IPS DF 19.7 (cell line): Measurements from ENCODE around the gene TWNK.
"Not testable (repeated sequence)": the region's sequence is repeated elsewhere in the genome, so short reads cannot be mapped to it uniquely, and the experiment has no call there.

ENCODE experiments used
- DNase-seq: peaks from one replicate; pipeline ENCODE4 v3.0.0-alpha.2; 2013; ENCODE audit warnings: low read depth, low spot score

Gene TWNK

DNA sequence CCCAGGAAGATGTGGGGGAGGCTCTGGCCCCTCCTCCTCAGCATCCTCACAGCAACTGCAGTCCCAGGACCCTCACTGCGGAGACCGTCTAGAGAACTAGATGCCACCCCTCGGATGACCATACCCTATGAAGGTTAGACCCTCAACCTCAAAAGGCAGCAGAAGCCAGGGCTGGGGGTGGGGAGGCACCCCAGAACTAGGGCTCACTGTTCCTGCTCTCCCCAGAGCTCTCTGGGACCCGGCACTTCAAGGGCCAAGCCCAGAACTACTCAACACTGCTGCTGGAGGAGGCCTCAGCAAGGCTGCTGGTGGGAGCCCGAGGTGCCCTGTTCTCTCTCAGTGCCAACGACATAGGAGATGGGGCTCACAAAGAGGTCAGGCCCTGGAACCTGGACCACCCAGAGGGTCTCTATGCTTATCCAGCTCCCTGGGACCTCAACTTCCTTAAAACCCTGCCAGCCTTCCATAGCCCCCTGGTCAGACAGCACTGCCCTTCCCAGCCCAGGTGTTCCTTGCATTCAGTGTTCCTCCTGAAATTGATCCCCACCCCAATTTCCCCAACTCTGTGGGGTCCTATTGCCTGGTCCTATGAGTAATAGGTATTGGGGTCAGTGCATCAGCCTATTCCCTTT lies 14.3 kb upstream of the TWNK start:
- no peak for DNase-seq

DNA sequence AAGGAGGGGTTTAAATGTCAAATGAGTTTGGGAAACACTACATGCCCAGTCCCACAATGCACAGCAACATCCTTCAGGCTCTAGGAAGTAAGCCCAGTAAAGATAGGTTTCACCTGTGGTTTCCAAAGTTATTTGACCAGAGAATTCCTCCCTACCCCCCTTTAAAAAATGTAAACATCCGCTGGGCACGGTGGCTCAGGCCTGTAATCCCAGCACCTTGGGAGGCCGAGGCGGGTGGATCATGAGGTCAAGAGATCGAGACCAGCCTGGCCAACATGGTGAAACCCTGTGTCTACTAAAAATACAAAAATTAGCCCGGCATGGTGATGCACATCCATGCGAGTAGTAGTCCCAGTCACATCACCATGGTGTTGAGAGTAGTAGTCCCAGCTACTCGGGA lies 11.9 kb upstream of the TWNK start:
- not testable (repeated sequence) for DNase-seq

DNA sequence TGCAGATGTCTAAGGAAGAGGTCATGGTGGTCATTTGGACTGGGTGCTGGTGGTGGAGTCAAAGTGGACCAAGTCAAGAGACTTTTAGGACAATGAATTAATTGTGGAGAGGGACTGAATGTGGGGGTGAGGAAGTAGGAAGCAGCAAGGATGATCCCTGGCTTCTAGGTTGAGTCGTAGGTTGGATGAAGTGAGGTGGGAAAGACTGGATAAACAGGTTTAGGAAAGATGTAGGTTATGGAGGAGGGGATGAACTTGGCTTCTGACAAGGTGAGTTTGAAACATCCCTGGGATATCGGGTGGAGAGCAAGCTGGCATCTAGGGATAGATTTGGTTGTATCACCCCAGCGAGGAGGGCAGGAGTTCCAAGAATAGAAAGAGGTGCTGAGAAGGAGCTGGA lies 10.4 kb upstream of the TWNK start:
- DNase-seq: no peak

DNA sequence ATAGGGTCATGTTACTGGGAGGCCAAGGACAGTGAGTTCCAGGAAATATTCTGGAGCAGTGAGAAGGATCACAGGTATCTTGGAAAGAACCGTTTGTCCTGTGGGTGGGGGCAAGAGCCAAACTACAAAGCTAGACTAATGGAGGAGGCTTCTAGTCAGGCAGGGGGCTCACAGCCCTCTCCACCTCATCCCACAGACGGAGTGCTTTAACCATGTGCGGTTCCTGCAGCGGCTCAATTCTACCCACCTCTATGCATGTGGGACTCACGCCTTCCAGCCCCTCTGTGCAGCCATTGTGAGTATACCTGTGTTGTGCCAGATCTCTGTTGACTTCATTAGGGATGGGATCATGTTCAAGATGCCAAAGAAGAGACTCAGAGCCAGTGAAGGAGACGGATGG lies 9.9 kb upstream of the TWNK start:
- DNase-seq: no peak

DNA sequence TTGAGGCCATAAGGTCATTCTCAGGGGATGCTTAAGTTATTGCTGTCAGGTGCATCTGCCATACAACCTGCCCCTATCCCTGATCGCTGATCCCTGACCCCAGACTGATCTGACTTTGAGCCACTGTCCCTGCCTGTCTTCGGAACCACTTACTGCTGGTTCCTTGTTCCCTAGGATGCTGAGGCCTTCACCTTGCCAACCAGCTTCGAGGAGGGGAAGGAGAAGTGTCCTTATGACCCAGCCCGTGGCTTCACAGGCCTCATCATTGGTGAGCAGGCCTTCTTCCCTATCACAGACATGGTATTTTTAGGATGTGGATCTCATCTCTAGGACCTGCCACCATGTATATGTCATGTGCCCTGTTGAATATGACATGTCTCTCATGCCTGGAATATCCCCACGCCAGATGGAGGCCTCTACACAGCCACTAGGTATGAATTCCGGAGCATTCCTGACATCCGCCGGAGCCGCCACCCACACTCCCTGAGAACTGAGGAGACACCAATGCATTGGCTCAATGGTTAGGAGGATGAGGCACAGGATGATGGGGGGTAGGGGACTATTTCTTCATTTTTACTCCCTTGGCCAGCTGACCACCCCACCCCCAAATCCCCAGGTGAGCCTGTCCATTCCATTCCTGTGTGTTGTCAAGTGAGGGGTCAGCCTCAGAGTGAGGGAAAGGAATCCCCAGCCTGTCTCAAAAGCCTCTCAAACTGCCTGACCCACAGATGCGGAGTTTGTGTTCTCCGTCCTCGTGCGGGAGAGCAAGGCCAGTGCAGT lies 9.0 kb upstream of the TWNK start:
- no peak for DNase-seq

DNA sequence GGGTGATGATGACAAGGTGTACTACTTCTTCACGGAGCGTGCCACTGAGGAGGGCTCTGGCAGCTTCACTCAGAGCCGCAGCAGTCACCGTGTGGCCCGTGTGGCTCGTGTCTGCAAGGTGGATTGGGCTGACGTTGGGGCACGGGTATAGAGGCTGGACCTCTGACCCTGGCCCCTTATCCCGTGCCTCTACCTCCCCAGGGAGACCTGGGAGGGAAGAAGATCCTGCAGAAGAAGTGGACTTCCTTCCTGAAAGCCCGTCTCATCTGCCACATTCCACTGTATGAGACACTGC lies 8.5 kb upstream of the TWNK start:
- no peak for DNase-seq

DNA sequence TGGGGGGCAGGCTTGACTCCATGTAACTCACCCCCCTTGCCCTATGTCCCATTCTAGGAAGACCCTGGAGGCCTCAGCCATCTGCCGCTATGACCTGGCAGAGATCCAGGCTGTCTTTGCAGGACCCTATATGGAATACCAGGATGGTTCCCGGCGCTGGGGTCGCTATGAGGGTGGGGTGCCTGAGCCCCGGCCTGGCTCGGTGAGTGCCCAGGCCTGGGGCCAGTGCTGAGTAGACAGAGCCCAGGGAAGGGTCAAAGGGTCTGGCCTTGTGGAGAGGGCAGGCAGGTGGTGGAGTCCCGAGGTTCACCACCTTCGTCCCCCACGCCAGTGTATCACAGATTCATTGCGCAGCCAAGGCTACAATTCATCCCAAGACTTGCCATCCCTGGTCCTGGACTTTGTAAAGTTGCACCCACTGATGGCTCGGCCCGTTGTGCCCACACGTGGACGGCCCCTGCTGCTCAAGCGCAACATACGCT lies 7.5 kb upstream of the TWNK start:
- no peak for DNase-seq

DNA sequence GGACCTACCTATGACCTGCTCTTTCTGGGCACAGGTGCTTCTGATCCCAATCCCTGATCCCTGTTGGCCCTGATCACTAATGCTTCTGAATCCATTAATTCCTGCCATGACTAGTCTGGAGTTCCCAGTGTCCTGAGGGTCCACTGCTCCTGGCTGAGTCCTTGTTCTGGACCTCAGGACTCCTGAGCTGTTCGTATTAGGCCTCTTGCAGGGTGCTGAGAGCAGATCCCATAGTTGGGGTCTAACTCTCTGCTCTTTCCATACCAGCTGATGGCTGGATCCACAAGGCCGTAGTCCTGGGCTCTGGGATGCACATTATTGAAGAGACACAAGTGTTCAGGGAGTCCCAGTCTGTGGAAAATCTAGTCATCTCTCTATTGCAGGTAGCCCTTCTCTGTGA lies 7.0 kb upstream of the TWNK start:
- no peak for DNase-seq

DNA sequence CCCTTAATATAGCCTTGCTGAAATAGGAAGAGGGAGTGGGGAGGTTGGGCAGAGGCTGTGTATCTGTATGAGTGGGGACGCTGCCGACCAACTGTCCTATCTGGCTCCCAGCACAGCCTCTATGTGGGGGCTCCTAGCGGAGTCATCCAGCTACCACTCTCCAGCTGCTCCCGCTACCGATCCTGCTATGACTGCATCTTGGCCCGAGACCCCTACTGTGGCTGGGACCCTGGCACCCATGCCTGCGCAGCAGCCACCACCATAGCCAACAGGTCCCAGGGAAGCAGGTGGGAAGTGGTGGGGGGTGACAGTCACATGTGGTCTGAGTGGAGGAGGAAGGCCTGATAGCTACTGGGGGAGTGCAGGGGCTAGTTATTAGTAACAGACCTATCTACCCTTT lies 6.6 kb upstream of the TWNK start:
- no peak for DNase-seq

DNA sequence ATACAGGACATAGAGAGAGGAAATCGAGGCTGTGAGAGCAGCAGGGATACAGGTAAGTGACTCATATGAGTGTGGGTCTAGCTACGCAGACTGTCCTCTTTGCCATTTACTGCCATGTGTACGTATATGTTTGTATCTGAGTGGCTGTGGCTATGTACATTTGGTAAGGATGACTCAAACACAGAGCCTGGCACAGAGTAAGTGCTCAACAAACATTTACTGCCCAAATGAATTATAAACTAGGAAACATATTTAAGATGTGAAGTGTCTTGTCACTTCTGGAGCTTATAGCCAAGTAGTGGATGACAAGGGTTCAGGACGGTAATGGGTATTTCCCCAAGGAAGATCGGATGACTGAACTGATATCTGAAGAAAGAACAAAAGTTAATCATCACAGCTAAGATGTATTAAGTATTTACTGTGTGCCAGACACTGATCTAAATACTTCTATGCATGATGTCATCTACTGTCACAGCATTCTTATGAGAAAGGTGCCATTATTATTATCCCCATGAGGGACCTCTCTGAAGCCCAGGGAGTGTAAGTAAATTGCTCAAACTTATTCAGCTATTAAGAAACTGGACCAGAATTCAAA lies 6.1 kb upstream of the TWNK start:
- no peak for DNase-seq

DNA sequence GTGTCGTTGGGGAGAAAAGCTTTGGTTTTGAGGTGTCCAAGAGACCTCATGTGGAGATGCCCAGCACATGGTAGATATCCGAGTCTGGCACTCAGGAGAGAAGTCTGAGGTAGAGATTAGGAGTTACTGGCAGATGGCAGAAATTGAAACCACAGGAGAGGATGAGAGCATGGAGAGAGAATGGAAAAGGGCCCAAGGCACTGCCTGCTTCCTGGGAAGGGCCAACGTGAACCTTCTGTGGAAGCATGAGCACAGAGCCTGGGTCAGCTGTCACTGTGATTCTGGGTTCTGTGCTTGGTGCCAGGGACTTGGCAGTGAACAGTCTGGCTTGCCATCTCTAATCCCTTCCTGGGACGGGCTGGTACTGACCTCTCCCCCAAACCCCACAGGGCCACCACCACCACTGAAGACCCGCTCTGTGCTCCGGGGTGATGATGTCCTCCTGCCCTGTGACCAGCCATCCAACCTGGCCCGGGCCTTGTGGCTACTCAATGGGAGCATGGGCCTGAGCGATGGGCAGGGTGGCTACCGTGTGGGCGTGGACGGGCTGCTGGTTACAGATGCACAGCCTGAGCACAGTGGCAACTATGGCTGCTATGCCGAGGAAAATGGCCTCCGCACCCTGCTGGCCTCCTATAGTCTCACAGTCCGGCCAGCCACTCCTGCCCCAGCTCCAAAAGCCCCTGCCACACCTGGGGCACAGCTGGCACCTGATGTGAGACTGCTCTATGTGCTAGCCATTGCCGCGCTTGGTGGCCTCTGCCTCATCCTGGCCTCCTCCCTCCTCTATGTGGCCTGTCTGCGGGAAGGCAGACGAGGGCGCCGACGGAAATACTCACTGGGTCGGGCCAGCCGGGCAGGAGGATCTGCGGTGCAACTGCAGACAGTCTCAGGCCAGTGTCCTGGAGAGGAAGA lies 4.2 kb upstream of the TWNK start:
- DNase-seq: no peak

DNA sequence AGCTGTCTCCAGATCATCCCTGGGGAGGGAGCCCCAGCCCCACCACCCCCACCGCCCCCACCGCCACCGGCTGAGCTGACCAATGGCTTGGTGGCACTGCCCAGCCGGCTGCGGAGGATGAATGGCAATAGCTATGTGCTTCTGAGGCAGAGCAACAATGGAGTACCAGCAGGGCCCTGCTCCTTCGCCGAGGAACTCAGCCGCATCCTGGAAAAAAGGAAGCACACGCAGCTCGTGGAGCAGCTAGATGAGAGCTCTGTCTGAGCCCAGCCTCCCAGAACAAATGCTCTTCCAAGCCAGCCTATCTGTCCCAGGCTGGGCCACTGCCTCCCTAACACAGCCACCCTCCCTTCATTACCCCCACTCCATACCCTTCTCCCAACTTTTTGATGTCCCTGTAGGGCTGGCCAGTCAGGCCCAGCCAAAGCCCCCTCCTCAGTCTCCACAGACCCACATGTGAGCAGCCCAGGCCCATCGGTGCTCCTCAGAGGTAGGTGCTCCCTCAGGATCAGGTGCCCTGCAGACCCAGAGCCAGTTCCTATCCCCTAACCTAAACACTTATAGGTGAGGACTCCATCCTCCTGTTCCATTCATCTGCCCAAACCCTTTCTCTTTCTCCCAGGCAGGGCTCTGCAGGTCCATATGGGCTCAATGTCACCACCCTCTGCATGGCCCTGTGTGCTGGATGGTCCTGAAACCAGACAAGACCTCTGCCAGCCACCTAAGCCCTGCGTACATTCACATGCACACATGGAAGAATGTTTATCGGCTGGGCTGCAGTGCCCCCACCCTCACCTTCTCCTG lies 3.3 kb upstream of the TWNK start:
- DNase-seq: no peak

DNA sequence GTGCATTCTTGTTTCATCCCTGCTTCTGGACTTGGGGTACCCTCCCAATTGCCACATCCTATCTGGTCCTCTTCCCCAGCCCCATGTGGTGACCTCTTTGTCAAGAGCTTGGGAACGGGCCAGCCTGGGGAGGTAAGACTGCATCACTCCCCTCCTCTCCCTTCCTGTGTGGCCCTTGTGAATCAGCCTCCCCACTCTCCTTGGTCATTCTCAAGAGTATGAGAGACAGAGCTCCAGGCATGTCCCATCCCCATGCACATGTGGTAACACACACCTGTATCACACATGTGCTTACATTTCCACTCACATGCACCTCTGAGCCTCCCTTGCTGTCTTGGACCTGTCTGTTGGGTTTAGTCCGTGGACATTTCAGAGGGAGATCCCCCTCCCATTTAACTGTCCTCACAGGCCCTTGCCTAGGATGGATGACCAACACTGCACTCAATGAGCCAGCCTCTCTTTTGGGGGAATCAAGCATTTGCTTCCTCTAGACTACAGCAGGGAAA lies 2.6 kb upstream of the TWNK start:
- no peak for DNase-seq

DNA sequence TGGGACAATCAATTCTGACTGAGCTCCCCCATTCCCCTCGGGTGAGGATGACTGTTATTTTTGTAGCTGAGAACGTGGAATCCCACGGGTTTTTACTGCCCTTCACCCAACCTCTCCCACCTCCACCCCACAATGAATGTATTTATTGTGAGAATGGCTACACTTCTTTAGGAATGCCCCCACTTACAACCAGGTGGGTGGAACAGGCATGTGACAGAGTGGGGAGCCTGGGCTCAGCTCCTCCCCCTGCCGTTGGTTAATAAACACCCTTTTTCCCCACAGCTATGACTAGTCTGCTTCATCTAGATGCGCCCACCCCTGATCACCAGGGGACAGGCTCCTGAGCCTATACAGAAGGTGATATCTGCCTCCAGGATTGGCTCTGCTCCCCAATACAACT lies 2.0 kb upstream of the TWNK start:
- DNase-seq: no peak

DNA sequence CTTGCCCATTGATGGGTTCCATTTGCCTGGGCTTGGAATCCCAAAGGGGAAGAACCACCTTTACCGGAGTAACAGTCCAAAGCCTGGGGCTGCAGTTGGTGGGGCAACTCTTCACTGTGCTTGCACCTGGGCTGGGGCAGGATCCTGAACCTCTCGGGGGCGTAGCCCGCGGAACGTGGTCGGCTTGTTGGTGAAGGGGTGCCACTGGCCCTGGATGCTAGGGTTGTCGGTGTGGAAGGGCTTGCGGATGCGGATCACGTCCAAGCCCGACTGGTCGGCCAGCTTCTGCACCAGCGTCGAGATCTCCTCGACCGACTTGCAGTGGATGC lies 756 bp upstream of the TWNK start:
- DNase-seq: no peak

DNA sequence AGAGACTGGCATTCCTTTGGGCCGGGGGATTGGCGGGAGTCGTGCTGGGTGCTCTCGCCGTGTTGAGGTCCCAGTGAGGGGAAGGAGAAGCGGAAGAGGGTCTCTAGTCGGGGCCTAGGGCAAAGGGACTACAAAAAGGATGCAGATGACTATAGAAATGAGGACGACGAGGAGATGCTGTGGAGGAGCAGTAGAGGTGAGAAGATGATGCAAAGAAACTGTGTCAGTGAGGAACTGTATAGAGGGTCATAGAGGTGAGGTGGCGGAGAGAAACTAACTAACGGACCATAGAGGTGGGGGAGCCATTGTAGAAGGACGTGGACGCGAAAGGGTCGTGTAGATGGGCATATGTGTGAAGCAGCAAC lies 324 bp downstream of the TWNK start:
- DNase-seq: no peak

DNA sequence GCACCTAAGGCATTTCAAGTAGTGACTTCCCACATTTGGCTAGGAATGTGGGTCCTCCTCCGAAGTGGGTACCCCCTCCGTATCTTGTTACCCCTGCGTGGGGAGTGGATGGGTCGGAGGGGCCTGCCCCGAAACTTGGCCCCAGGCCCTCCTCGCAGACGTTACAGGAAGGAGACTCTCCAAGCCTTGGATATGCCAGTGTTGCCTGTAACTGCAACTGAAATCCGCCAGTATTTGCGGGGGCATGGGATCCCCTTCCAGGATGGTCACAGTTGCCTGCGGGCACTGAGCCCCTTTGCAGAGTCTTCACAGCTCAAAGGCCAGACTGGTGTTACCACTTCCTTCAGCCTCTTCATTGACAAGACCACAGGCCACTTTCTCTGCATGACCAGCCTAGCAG lies 823 bp downstream of the TWNK start:
- DNase-seq: no peak

DNA sequence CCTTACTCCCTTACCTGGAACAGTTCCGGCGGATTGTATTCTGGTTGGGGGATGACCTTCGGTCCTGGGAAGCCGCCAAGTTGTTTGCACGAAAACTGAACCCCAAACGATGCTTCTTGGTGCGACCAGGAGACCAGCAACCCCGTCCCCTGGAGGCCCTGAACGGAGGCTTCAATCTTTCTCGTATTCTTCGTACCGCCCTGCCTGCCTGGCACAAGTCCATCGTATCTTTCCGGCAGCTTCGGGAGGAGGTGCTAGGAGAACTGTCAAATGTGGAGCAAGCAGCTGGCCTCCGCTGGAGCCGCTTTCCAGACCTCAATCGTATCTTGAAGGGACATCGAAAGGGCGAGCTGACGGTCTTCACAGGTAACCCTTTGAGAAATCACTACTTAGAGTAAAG lies 1.7 kb downstream of the TWNK start:
- DNase-seq: no peak

DNA sequence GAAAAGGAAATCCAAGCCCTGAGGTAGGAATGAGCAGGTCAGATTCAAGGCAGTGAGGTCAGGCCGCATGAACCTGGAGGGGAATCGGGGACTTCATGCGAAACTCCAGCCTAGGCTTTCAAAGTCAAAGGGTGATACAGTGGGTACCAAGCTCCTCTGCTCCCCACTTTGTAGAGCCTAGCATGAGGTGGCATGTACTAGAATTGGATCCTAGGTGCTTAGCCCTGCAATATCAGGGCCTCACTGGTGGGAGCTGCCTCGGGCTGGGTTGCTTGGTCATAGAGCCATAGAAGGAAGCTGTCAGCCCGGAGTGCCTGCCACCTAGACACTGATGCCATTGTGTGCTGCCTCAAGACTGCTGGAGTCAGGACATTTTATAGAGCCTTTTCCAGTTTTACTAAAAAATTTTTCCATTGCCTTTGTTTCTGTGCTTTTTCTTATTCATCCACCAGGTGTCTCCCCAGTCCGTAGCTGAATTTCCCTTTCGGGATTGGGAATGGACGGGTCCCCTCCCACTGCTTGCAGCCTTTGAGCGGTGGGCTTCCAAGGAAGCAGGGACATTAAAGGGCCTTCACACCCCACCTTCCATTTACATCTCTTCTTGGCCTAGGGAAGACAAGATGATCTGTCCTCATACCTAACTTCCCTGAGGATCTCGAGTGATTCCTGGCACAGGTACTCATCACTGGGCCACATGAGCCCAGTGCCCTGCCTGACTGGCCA lies 6.8 kb downstream of the TWNK start:
- DNase-seq: no peak

DNA sequence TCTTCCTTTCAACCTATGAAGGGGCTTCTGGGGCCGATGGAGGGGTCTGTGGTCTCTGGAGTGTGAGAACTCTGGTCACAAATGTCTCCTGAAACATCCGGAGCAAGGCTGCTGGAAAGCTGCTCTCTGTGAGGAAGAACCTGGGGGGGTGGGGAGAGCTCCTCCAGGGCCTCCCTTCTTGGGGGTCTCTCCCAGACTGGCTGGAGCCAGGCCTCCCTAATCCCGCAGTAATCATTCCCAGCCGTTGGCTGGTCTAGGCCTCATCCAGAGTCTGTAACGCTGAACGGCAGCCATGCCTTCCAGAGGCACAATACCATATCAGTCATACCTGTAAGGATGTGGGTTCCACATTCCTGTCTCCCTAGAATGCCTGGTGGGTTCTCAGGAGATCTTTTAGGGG lies 7.8 kb downstream of the TWNK start:
- no peak for DNase-seq
